Progenitor cell of endocrine pancreas (in vitro differentiated cells): ENCODE results near the gene GNG12. TPM values are rescaled to one million over a fixed set of nuclear protein-coding genes. Genes with fewer than 3 reads are reported as not detected.

Experiments used
- DNase-seq: peaks from one replicate; pipeline ENCODE4 v3.0.0; 2021; ENCODE audit warnings: low spot score; ENCODE audit not compliant: unreplicated experiment
- H3K27ac Mint-ChIP-seq: 2 replicates; pipeline ENCODE4 v1.8.0; 2021; ENCODE audit warnings: mild to moderate bottlenecking, moderate library complexity, mixed read lengths
- H3K27me3 Mint-ChIP-seq: 2 replicates; pipeline ENCODE4 v1.8.0; 2021; ENCODE audit warnings: mixed read lengths
- H3K36me3 Mint-ChIP-seq: 2 replicates; pipeline ENCODE4 v1.8.0; 2022; ENCODE audit warnings: mixed read lengths; ENCODE audit not compliant: insufficient read depth
- H3K4me1 Mint-ChIP-seq: 2 replicates; pipeline ENCODE4 v1.8.0; 2021; ENCODE audit warnings: low read depth, mixed read lengths
- H3K4me3 Mint-ChIP-seq: 2 replicates; pipeline ENCODE4 v1.8.0; 2021; ENCODE audit warnings: low read depth, mild to moderate bottlenecking, moderate library complexity, mixed read lengths
- H3K9me3 Mint-ChIP-seq: 2 replicates; pipeline ENCODE4 v1.8.0; 2021; ENCODE audit warnings: low read depth, mixed read lengths
- CTCF ChIP-seq: fragments of 200-600 bp; sonication (generic); IDR thresholded peaks from one replicate; pipeline ENCODE4 v1.5.0; 2021; ENCODE audit warnings: antibody characterized with exemption, mild to moderate bottlenecking; ENCODE audit not compliant: unreplicated experiment
- total RNA-seq: library from RNA; stranded (reverse); gene quantifications from 2 replicates; pipeline ENCODE4 v1.2.1, GENCODE V29; 2021

The GNG12 gene
- total RNA-seq, 1 donor from 2014 or later, result 8.9 TPM

GRCh38 chr1:67690411-67690810 lies 142.9 kb downstream of the GNG12 start:
- H3K4me3 Mint-ChIP-seq, result no peak overlapping the region
- peaks cover 13% of the 10 kb centered on the region for H3K36me3 Mint-ChIP-seq
- no peak for TF ChIP-seq CTCF
- no peak for DNase-seq
- peaks cover 29% of the 10 kb centered on the region for H3K4me1 Mint-ChIP-seq
- no peak overlapping the region for H3K27ac Mint-ChIP-seq
- no peaks in the 10 kb centered on the region for H3K27me3 Mint-ChIP-seq
- no peaks in the 10 kb centered on the region for H3K9me3 Mint-ChIP-seq

DNA sequence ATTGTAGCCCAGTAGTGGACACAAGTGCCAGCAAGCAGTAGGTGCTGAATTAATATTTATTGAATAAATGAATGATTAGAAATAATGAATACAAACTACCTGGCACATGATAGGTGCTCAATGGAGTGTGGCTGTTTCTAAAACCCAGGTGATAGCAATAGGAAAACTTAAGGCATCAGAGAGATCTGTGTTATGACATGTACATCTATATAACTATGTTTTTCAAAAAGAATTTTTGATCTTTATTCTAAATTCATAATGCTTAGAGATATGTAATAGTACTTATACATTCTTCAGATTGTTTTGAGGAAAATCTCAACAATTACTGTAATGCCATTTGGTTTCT lies 143.3 kb downstream of the GNG12 start:
- no peak for DNase-seq
- H3K27me3 Mint-ChIP-seq, result no peaks in the 10 kb centered on the region
- peaks cover 13% of the 10 kb centered on the region for H3K36me3 Mint-ChIP-seq
- H3K4me3 Mint-ChIP-seq, result no peak overlapping the region
- H3K9me3 Mint-ChIP-seq, result no peaks in the 10 kb centered on the region
- no peak for TF ChIP-seq CTCF
- peaks cover 29% of the 10 kb centered on the region for H3K4me1 Mint-ChIP-seq
- no peak overlapping the region for H3K27ac Mint-ChIP-seq

DNA sequence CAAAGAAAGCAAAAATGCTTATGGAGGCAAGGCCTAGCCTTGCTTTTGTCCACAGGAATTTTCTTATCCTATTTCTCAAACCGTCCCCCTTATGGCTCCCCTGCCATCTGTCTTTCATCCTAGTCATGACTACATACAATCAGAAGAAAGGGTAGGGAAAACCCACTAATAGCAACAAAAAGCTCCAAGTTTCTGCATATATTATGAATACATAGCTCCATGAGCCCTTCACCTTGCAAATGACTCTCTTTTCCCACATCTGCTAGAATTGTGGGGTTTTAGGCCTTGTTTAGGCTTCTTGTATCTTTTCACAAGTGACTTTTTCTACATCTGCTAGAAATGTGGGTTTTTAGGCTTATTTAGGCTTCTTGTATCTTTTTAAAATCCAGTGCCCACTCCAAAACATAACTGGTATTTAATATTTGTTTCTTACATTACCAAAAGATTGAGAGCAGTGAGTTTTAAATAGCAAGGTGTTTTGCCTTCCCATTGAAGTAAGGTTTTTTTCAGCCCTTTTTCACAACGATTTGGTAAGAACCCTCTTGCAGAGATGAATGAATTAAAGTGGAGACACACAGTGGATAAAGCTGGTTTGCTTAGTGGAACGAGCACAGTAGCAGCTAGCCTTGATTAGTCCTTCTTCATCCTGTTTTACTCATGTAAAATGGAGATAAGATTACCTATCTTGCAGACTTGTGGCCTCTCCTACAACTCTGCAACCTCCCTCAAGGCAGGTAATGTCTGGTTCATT lies 143.8 kb downstream of the GNG12 start:
- no peak for DNase-seq
- Mint-ChIP-seq H3K4me3 (no peak overlapping the region), H3K36me3 (peaks cover 13% of the 10 kb centered on the region), H3K9me3 (no peaks in the 10 kb centered on the region), H3K27me3 (no peaks in the 10 kb centered on the region), H3K4me1 (peaks cover 32% of the 10 kb centered on the region), H3K27ac (peak overlapping the region; percentile 88)
- TF ChIP-seq CTCF, result no peak

DNA sequence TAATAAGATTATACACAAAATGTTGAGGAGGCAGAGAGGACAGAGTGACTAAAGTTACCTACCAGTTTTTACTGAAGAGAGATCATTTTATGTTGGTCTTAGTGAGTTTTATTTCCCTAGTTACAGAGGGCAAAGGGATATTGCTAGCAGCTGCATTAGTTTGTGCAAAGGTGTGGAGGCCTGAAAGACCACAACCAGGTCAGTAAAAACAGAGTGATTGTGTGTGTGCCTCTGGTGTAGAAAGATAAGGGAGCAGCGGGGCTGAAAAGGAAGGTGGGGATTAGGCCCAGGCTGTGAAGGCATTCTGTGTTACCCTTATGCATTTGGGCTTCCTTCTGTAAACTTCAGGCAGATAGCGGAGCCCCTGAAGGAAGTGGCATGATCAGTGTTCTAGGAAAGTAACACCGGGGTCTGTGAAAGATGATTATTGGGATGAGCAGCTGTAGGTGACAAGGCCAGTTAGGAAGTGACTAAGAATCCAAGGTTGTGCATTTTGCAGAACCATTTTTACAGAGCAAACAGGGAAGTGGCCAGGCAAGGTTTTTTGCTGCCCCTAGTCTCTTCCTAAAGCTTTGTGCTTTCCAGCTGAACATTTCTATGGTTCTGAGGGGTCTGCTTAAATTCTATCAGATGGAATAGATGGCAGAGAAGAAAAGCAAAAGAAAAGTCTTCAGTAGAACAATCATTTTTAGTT lies 144.6 kb downstream of the GNG12 start:
- H3K4me1 Mint-ChIP-seq, result peaks cover 36% of the 10 kb centered on the region

DNA sequence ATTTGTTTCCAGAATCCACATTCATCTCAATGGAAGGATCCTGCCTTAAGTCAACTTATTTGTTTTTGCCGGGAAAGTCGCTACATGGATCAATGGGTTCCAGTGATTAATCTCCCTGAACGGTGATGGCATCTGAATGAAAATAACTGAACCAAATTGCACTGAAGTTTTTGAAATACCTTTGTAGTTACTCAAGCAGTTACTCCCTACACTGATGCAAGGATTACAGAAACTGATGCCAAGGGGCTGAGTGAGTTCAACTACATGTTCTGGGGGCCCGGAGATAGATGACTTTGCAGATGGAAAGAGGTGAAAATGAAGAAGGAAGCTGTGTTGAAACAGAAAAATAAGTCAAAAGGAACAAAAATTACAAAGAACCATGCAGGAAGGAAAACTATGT lies 145.6 kb downstream of the GNG12 start:
- DNase-seq, result no peak
- Mint-ChIP-seq H3K9me3 (no peaks in the 10 kb centered on the region), H3K36me3 (peaks cover 13% of the 10 kb centered on the region), H3K27me3 (no peaks in the 10 kb centered on the region), H3K27ac (peak overlapping the region; percentile 89), H3K4me1 (peaks cover 39% of the 10 kb centered on the region), H3K4me3 (peak overlapping the region; percentile 65)
- TF ChIP-seq CTCF, result no peak

More for the DNA sequence above, 144.6 kb downstream of the GNG12 start:
- Mint-ChIP-seq H3K36me3 (peaks cover 13% of the 10 kb centered on the region), H3K27ac (peak overlapping the region; percentile 88), H3K9me3 (no peaks in the 10 kb centered on the region), H3K4me3 (peak overlapping the region; percentile 46), H3K27me3 (no peaks in the 10 kb centered on the region)
- no peak for TF ChIP-seq CTCF
- no peak for DNase-seq
